Measurements from ENCODE around the gene CPPED1. TPM values are rescaled to one million over a fixed set of nuclear protein-coding genes. Genes with fewer than 3 reads are reported as not detected.

CPPED1 gene
- polyA plus RNA-seq, 2 donors = 22.3 to 27.8 TPM

DNA sequence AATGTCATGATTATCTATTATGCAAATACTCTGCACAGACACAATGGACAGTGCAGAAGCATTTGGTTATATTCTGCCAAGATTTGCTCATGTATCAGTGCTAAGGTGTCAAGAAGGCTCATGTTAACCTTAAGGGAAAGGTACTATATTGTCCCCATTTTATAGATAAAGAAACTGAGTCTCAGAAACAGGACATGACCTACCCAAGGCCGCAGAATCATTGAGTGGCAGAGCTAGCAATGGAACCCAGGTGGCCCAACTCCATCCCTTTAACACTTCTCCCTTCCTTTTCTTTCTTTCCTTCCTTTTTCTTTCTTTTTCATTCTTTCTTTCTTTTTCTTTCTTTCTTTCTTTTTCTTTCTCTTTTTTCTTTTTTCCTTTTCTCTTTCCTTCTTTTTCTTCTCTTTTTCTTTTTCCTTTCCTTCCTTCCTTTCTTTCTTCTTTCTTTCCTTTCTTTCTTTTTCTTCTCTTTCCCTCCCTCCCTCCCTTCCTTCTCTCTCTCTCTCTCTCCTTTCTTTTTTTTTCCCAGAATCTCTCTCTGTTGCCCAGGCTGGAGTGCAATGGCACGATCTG lies 149.8 kb downstream of the CPPED1 start:
- no peaks in the 10 kb centered on the region for H3K27me3 ChIP-seq (ENCODE audit: control insufficient read depth in 1 of 2, insufficient read depth in 2 of 2, low read length in 2 of 2)
- no peak overlapping the region for H3K4me3 ChIP-seq (ENCODE audit: low read depth in 1 of 2, low read length in 2 of 2)
- 85 to 89% methylated on average over 2 of the region's 2 CpGs for WGBS, 2 donors
- H3K36me3 ChIP-seq (ENCODE audit: control insufficient read depth in 2 of 2, insufficient read depth in 2 of 2, low read length in 1 of 2) = no peaks in the 10 kb centered on the region
- H3K9me3 ChIP-seq (ENCODE audit: control insufficient read depth in 2 of 2, insufficient read depth in 1 of 2, low read depth in 1 of 2, low read length in 1 of 2) = peaks cover 0 to 4% of the 10 kb centered on the region in 2 donors
- no peaks in the 10 kb centered on the region for H3K4me1 ChIP-seq (ENCODE audit: control insufficient read depth in 2 of 2, insufficient read depth in 2 of 2, low read length in 1 of 2)
- no peak overlapping the region for H3K27ac ChIP-seq (ENCODE audit: low read depth in 2 of 2, low read length in 1 of 2)

GRCh38 chr16:12652924-12653323 lies 150.8 kb downstream of the CPPED1 start:
- Histone ChIP-seq H3K27ac (ENCODE audit: low read depth in 2 of 2, low read length in 1 of 2) (no peak overlapping the region), H3K36me3 (ENCODE audit: control insufficient read depth in 2 of 2, insufficient read depth in 2 of 2, low read length in 1 of 2) (no peaks in the 10 kb centered on the region), H3K4me1 (ENCODE audit: control insufficient read depth in 2 of 2, insufficient read depth in 2 of 2, low read length in 1 of 2) (no peaks in the 10 kb centered on the region), H3K9me3 (ENCODE audit: control insufficient read depth in 2 of 2, insufficient read depth in 1 of 2, low read depth in 1 of 2, low read length in 1 of 2) (no peaks in the 10 kb centered on the region), H3K4me3 (ENCODE audit: low read depth in 1 of 2, low read length in 2 of 2) (no peak overlapping the region), H3K27me3 (ENCODE audit: control insufficient read depth in 1 of 2, insufficient read depth in 2 of 2, low read length in 2 of 2) (no peaks in the 10 kb centered on the region)
- 82 to 84% methylated on average over 4 of the region's 4 CpGs for WGBS, 2 donors

GRCh38 chr16:12651765-12652512 lies 151.7 kb downstream of the CPPED1 start:
- Histone ChIP-seq H3K4me3 (ENCODE audit: low read depth in 1 of 2, low read length in 2 of 2) (no peak overlapping the region), H3K27ac (ENCODE audit: low read depth in 2 of 2, low read length in 1 of 2) (no peak overlapping the region), H3K36me3 (ENCODE audit: control insufficient read depth in 2 of 2, insufficient read depth in 2 of 2, low read length in 1 of 2) (no peaks in the 10 kb centered on the region), H3K9me3 (ENCODE audit: control insufficient read depth in 2 of 2, insufficient read depth in 1 of 2, low read depth in 1 of 2, low read length in 1 of 2) (peaks cover 0 to 2% of the 10 kb centered on the region in 2 donors), H3K4me1 (ENCODE audit: control insufficient read depth in 2 of 2, insufficient read depth in 2 of 2, low read length in 1 of 2) (no peaks in the 10 kb centered on the region), H3K27me3 (ENCODE audit: control insufficient read depth in 1 of 2, insufficient read depth in 2 of 2, low read length in 2 of 2) (no peaks in the 10 kb centered on the region)
- WGBS, 2 donors = 44 to 45% methylated on average over 16 of the region's 16 CpGs

DNA sequence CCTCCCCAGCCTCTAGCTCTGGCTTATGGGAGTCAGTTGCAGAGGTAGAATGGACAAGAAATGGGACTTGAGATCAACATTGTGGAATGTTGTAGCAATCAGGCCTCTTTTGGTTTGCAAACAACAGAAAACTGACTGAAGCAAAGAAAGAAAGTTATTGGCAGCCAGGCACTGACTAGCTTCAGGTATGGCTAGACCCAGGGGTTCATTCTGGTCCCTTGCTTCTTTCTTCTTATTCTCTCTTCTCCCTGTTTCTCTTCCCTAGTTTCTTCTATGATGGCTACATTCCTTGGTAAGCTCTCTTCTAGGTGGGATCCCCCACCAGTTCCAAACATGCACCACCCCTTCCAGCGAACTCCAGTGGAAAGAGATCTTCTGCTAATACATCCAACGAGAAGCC lies 154.3 kb downstream of the CPPED1 start:
- Histone ChIP-seq H3K27me3 (ENCODE audit: control insufficient read depth in 1 of 2, insufficient read depth in 2 of 2, low read length in 2 of 2) (no peaks in the 10 kb centered on the region), H3K4me3 (ENCODE audit: low read depth in 1 of 2, low read length in 2 of 2) (no peak overlapping the region), H3K27ac (ENCODE audit: low read depth in 2 of 2, low read length in 1 of 2) (no peak overlapping the region), H3K9me3 (ENCODE audit: control insufficient read depth in 2 of 2, insufficient read depth in 1 of 2, low read depth in 1 of 2, low read length in 1 of 2) (peaks cover 0 to 2% of the 10 kb centered on the region in 2 donors), H3K36me3 (ENCODE audit: control insufficient read depth in 2 of 2, insufficient read depth in 2 of 2, low read length in 1 of 2) (no peaks in the 10 kb centered on the region), H3K4me1 (ENCODE audit: control insufficient read depth in 2 of 2, insufficient read depth in 2 of 2, low read length in 1 of 2) (no peaks in the 10 kb centered on the region)
- WGBS, 2 donors = 91 to 95% methylated on average over 2 of the region's 2 CpGs

- no peak overlapping the region for H3K27ac ChIP-seq (ENCODE audit: low read depth in 2 of 2, low read length in 1 of 2)
- H3K4me1 ChIP-seq (ENCODE audit: control insufficient read depth in 2 of 2, insufficient read depth in 2 of 2, low read length in 1 of 2) = no peaks in the 10 kb centered on the region
- H3K4me3 ChIP-seq (ENCODE audit: low read depth in 1 of 2, low read length in 2 of 2) = no peak overlapping the region
- H3K27me3 ChIP-seq (ENCODE audit: control insufficient read depth in 1 of 2, insufficient read depth in 2 of 2, low read length in 2 of 2) = no peaks in the 10 kb centered on the region
- 43 to 45% methylated on average over 10 of the region's 10 CpGs for WGBS, 2 donors
- H3K9me3 ChIP-seq (ENCODE audit: control insufficient read depth in 2 of 2, insufficient read depth in 1 of 2, low read depth in 1 of 2, low read length in 1 of 2) = peaks cover 0 to 2% of the 10 kb centered on the region in 2 donors
- no peaks in the 10 kb centered on the region for H3K36me3 ChIP-seq (ENCODE audit: control insufficient read depth in 2 of 2, insufficient read depth in 2 of 2, low read length in 1 of 2)
Measured at GRCh38 chr16:12646490-12647274, 157.0 kb downstream of the CPPED1 start.

DNA sequence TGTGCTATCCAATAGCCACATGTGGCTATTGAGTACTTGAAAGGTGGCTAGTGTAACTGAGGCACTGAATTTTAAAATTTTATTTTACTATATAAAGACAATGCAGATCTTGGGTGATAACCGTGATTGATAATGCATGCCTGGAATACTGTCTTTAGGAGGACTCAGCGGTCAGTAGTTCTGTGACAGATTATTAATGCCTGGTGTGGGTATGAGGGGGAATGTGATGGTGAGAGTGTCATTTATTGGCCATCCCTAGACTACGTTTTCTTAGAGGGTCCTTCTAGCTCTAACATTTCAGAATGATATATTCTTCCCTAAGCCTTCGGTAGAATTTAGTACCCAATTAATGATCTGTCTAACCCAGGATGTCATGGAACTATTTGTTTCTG lies 157.6 kb downstream of the CPPED1 start:
- no peak overlapping the region for H3K4me3 ChIP-seq (ENCODE audit: low read depth in 1 of 2, low read length in 2 of 2)
- no peaks in the 10 kb centered on the region for H3K4me1 ChIP-seq (ENCODE audit: control insufficient read depth in 2 of 2, insufficient read depth in 2 of 2, low read length in 1 of 2)
- no peaks in the 10 kb centered on the region for H3K36me3 ChIP-seq (ENCODE audit: control insufficient read depth in 2 of 2, insufficient read depth in 2 of 2, low read length in 1 of 2)
- H3K27me3 ChIP-seq (ENCODE audit: control insufficient read depth in 1 of 2, insufficient read depth in 2 of 2, low read length in 2 of 2) = no peaks in the 10 kb centered on the region
- WGBS, 2 donors = 64 to 70% methylated on average over 4 of the region's 4 CpGs
- H3K9me3 ChIP-seq (ENCODE audit: control insufficient read depth in 2 of 2, insufficient read depth in 1 of 2, low read depth in 1 of 2, low read length in 1 of 2) = peaks cover 0 to 2% of the 10 kb centered on the region in 2 donors
- no peak overlapping the region for H3K27ac ChIP-seq (ENCODE audit: low read depth in 2 of 2, low read length in 1 of 2)

DNA sequence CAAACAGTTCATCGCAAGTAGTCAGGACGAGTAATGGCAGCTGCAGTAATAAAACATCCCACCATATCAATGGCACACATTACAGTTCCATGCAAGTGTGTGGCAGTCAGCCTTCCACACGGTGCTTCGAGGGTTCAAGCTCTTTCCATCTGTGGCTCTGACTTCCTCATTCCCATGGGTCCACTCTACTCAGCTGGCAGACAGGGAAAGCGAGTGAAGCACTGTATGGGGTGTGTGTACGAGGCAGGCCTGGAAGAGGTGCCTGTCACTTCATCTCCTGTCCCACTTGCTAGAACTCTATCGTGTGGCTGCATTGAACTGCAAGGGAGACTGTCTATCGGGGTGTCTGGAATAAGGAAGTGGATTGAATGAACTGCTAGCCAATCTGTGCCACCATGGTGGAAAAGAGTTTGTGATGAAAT lies 160.6 kb downstream of the CPPED1 start:
- WGBS, 2 donors = 88 to 92% methylated on average over 8 of the region's 8 CpGs
- peaks cover 0 to 2% of the 10 kb centered on the region in 2 donors for H3K9me3 ChIP-seq (ENCODE audit: control insufficient read depth in 2 of 2, insufficient read depth in 1 of 2, low read depth in 1 of 2, low read length in 1 of 2)

DNA sequence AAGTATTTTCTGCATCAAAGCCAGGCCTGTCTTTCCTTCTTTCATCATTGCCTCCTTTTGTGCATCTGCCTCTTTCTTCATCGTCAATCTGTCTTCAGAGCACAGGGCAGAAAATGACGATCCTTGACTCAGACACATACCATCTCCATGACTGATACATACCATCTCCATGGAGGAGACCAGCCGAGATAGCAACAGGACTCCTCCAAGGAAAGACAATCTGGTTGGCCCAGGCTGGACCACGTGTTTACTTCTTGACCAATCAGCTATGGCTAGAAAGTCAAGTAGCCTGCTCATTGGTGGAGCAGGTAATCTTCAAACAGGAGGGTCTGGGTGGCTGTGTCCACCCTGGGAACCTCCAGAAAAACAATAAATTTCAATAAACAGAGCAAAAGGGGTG lies 164.6 kb downstream of the CPPED1 start:
- H3K36me3 ChIP-seq (ENCODE audit: control insufficient read depth in 2 of 2, insufficient read depth in 2 of 2, low read length in 1 of 2) = no peaks in the 10 kb centered on the region
- no peaks in the 10 kb centered on the region for H3K9me3 ChIP-seq (ENCODE audit: control insufficient read depth in 2 of 2, insufficient read depth in 1 of 2, low read depth in 1 of 2, low read length in 1 of 2)
- WGBS, 2 donors = 56 to 58% methylated on average over 4 of the region's 4 CpGs
- no peaks in the 10 kb centered on the region for H3K4me1 ChIP-seq (ENCODE audit: control insufficient read depth in 2 of 2, insufficient read depth in 2 of 2, low read length in 1 of 2)
- no peaks in the 10 kb centered on the region for H3K27me3 ChIP-seq (ENCODE audit: control insufficient read depth in 1 of 2, insufficient read depth in 2 of 2, low read length in 2 of 2)
- no peak overlapping the region for H3K27ac ChIP-seq (ENCODE audit: low read depth in 2 of 2, low read length in 1 of 2)
- H3K4me3 ChIP-seq (ENCODE audit: low read depth in 1 of 2, low read length in 2 of 2) = no peak overlapping the region

More for the DNA sequence above, 160.6 kb downstream of the CPPED1 start:
- H3K4me1 ChIP-seq (ENCODE audit: control insufficient read depth in 2 of 2, insufficient read depth in 2 of 2, low read length in 1 of 2) = no peaks in the 10 kb centered on the region
- no peak overlapping the region for H3K4me3 ChIP-seq (ENCODE audit: low read depth in 1 of 2, low read length in 2 of 2)
- no peaks in the 10 kb centered on the region for H3K36me3 ChIP-seq (ENCODE audit: control insufficient read depth in 2 of 2, insufficient read depth in 2 of 2, low read length in 1 of 2)
- no peak overlapping the region for H3K27ac ChIP-seq (ENCODE audit: low read depth in 2 of 2, low read length in 1 of 2)
- no peaks in the 10 kb centered on the region for H3K27me3 ChIP-seq (ENCODE audit: control insufficient read depth in 1 of 2, insufficient read depth in 2 of 2, low read length in 2 of 2)

- Histone ChIP-seq H3K36me3 (ENCODE audit: control insufficient read depth in 2 of 2, insufficient read depth in 2 of 2, low read length in 1 of 2) (no peaks in the 10 kb centered on the region), H3K9me3 (ENCODE audit: control insufficient read depth in 2 of 2, insufficient read depth in 1 of 2, low read depth in 1 of 2, low read length in 1 of 2) (no peaks in the 10 kb centered on the region), H3K27me3 (ENCODE audit: control insufficient read depth in 1 of 2, insufficient read depth in 2 of 2, low read length in 2 of 2) (no peaks in the 10 kb centered on the region), H3K4me3 (ENCODE audit: low read depth in 1 of 2, low read length in 2 of 2) (no peak overlapping the region), H3K27ac (ENCODE audit: low read depth in 2 of 2, low read length in 1 of 2) (no peak overlapping the region), H3K4me1 (ENCODE audit: control insufficient read depth in 2 of 2, insufficient read depth in 2 of 2, low read length in 1 of 2) (no peaks in the 10 kb centered on the region)
- WGBS, 2 donors = 51 to 52% methylated on average over 12 of the region's 12 CpGs
Measured at GRCh38 chr16:12637002-12637401, 166.7 kb downstream of the CPPED1 start.

Data from esophagus (tissue), 2 donors.